ENCODE data around the gene CDK4.

Gene CDK4

DNA sequence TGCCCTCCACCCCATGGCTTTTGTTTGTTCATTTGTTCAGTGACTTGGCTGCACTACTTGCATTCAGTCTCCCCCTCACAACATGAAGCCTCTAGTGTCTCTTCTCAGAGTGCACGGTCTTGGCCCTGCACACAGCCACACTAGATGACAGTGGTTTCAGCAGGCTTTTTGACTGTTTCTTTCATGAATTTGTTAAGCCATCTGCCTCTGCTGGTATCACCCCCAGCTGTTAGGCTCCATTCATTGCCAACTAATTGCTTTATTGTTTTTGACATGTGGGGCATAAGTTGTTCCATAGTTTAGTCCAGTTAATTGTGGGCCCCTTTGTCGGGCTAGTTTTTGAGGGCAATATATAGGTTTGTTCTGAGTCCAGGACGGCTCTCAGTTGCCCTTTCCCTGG lies 39.4 kb downstream of the CDK4 start:
- DNase-seq (ENCODE audit: low read depth in 2 of 2), result no peak

GRCh38 chr12:57708296-57708695 lies 43.8 kb downstream of the CDK4 start:
- no peak for DNase-seq (ENCODE audit: low read depth in 2 of 2)

DNA sequence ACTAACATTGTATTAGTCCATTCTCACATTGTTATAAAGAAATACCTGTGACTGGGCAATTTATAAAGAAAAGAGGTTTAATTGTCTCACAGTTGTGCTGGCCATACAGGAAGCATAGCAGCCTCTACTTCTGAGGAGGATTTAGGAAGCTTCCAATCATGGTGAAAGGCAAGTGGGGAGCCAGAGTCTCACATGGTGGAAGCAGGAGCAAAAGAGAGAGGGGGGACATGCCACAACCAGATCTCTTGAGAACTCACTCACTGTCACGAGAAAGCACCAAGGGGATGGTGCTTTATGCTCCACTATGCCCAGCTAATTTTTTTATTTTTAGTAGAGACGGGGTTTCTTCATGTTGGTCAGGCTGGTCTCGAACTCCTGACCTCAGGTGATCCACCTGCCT lies 44.9 kb downstream of the CDK4 start:
- no peak for DNase-seq (ENCODE audit: low read depth in 2 of 2)

- DNase-seq (ENCODE audit: low read depth in 2 of 2), result no peak
Observed at GRCh38 chr12:57700317-57700716, 51.8 kb downstream of the CDK4 start.

- DNase-seq (ENCODE audit: low read depth in 2 of 2), result no peak
Observed at GRCh38 chr12:57698414-57698813, 53.7 kb downstream of the CDK4 start.
